Prostate gland (tissue), 2 donors: ENCODE data around the gene POU2AF1.

Experiments used
- POLR2A ChIP-seq: fragments of 450-650 bp; IDR thresholded peaks from one replicate; pipeline ENCODE4 v1.6.1; 2016; ENCODE audit warnings: antibody characterized with exemption, mild to moderate bottlenecking
- TF ChIP-seq, protein P1 (sequence below), 4 experiments: fragments of 200-600 bp in 2 of 4; fragments of 450-650 bp in 2 of 4; sonication (generic) in 2 of 4; IDR thresholded peaks; 1 replicate in 3 of 4; 2 replicates in 1 of 4; pipeline ENCODE4 v1.5.1; 2016 to 2019; ENCODE audit warnings: antibody characterized with exemption in 4 of 4, mild to moderate bottlenecking in 2 of 4, moderate library complexity in 2 of 4

DNA sequence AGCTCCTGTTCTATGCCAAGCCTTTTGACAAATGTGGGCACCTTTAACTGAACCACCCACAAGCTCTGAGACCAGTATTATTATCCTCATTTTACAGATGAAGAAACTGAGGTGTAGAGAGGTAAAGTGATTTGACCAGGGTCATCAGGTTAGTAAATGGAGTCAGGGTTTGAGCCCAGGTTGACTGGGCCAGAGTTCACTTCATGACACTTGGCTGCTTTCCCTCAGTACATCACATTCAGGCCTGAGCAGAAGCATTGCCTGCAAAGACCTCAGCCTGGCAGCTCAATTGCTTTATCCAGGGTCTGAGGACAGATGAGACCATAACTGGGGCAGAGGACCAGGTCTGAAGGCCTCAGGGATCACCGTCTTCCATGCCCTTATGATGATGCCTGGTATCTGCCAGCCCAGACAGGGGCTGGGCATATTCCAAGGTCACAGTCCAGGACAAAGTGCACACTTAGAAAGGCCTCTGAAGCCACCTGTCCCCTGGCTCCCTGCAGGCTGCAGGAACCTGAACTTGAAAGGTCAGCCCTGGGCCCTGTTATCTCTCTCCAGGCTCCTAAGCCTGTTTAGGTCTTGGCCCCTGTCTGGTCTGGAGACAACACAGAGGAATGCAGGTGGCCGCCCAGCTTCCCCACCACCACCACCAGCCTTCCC lies 48.7 kb downstream of the POU2AF1 start:
- TF ChIP-seq, protein P1, sequence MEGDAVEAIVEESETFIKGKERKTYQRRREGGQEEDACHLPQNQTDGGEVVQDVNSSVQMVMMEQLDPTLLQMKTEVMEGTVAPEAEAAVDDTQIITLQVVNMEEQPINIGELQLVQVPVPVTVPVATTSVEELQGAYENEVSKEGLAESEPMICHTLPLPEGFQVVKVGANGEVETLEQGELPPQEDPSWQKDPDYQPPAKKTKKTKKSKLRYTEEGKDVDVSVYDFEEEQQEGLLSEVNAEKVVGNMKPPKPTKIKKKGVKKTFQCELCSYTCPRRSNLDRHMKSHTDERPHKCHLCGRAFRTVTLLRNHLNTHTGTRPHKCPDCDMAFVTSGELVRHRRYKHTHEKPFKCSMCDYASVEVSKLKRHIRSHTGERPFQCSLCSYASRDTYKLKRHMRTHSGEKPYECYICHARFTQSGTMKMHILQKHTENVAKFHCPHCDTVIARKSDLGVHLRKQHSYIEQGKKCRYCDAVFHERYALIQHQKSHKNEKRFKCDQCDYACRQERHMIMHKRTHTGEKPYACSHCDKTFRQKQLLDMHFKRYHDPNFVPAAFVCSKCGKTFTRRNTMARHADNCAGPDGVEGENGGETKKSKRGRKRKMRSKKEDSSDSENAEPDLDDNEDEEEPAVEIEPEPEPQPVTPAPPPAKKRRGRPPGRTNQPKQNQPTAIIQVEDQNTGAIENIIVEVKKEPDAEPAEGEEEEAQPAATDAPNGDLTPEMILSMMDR (IDR thresholded peaks at IDR 0.05): no peak
- no peak for TF ChIP-seq POLR2A
